ENCODE measurements around the gene AFF1. TPM values are rescaled to one million over a fixed set of nuclear protein-coding genes. Genes with fewer than 3 reads are reported as not detected.

The AFF1 gene
- total RNA-seq, 4 donors from 2014 or later: 155 to 238 (median 192) TPM

- Histone ChIP-seq H3K27ac (no peak overlapping the region), H3K27me3 (no peaks in the 10 kb centered on the region), H3K4me3 (replicated peaks in 1 of 3) (no peak overlapping the region), H3K4me1 (no peaks in the 10 kb centered on the region), H3K36me3 (peaks cover 0 to 7% of the 10 kb centered on the region in 2 donors), H3K9me3 (no peaks in the 10 kb centered on the region)
- no peak for DNase-seq
- no peak for TF ChIP-seq CTCF (IDR thresholded peaks at IDR 0.05)
- no peak for TF ChIP-seq POLR2A (IDR thresholded peaks at IDR 0.05)
- intact Hi-C loops (cut with DNase I): no loop called here
- WGBS, 2 donors: 98 to 100% methylated on average over 2 of the region's 2 CpGs
Observed at GRCh38 chr4:87171944-87172343, 237.1 kb downstream of the AFF1 start.

- H3K27ac ChIP-seq: no peak overlapping the region
- no peaks in the 10 kb centered on the region for H3K27me3 ChIP-seq
- peaks cover 0 to 7% of the 10 kb centered on the region in 2 donors for H3K36me3 ChIP-seq
- DNase-seq: no peak
- no peaks in the 10 kb centered on the region for H3K9me3 ChIP-seq
- intact Hi-C loops (cut with DNase I): no loop called here
- 96 to 99% methylated on average over 2 of the region's 2 CpGs for WGBS, 2 donors
- no peaks in the 10 kb centered on the region for H3K4me1 ChIP-seq
- no peak for TF ChIP-seq CTCF (IDR thresholded peaks at IDR 0.05)
- no peak overlapping the region for H3K4me3 ChIP-seq (replicated peaks in 1 of 3)
Observed at GRCh38 chr4:87174672-87175071, 239.9 kb downstream of the AFF1 start.

GRCh38 chr4:87179751-87180150 is 244.9 kb downstream of the AFF1 start:
- no peak for DNase-seq
- 38 to 52% methylated on average over 1 of the region's 1 CpG for WGBS, 2 donors
- H3K27ac ChIP-seq: no peak overlapping the region

GRCh38 chr4:87180767-87181166 is 246.0 kb downstream of the AFF1 start:
- DNase-seq: no peak
- H3K9me3 ChIP-seq: no peaks in the 10 kb centered on the region
- H3K27ac ChIP-seq: no peak overlapping the region
- no peaks in the 10 kb centered on the region for H3K4me1 ChIP-seq
- TF ChIP-seq CTCF (IDR thresholded peaks at IDR 0.05) (no peak), POLR2A (IDR thresholded peaks at IDR 0.05) (no peak)
- no peak overlapping the region for H3K4me3 ChIP-seq (replicated peaks in 1 of 3)
- 97% methylated on average over 2 of the region's 2 CpGs for WGBS, 2 donors
- intact Hi-C loops (cut with DNase I): no loop called here
- no peaks in the 10 kb centered on the region for H3K36me3 ChIP-seq
- no peaks in the 10 kb centered on the region for H3K27me3 ChIP-seq

More at GRCh38 chr4:87179751-87180150, 244.9 kb downstream of the AFF1 start:
- H3K9me3 ChIP-seq: no peaks in the 10 kb centered on the region
- H3K27me3 ChIP-seq: no peaks in the 10 kb centered on the region
- no peaks in the 10 kb centered on the region for H3K36me3 ChIP-seq
- no peak overlapping the region for H3K4me3 ChIP-seq (replicated peaks in 1 of 3)
- no peaks in the 10 kb centered on the region for H3K4me1 ChIP-seq
- no peak for TF ChIP-seq CTCF (IDR thresholded peaks at IDR 0.05)
- no peak for TF ChIP-seq POLR2A (IDR thresholded peaks at IDR 0.05)
- intact Hi-C loops (cut with DNase I): no loop called here

GRCh38 chr4:87185146-87185870 is 250.5 kb downstream of the AFF1 start:
- Histone ChIP-seq H3K27me3 (no peaks in the 10 kb centered on the region), H3K4me1 (no peaks in the 10 kb centered on the region), H3K4me3 (replicated peaks in 1 of 3) (no peak overlapping the region), H3K36me3 (no peaks in the 10 kb centered on the region), H3K9me3 (no peaks in the 10 kb centered on the region), H3K27ac (no peak overlapping the region)
- intact Hi-C loops (cut with DNase I): no loop called here
- DNase-seq: no peak
- WGBS, 2 donors: 95 to 98% methylated on average over 5 of the region's 5 CpGs
- TF ChIP-seq POLR2A (IDR thresholded peaks at IDR 0.05) (no peak), CTCF (IDR thresholded peaks at IDR 0.05) (no peak)

Data from thyroid gland (tissue), 4 donors.